Right atrium auricular region (tissue), 2 donors: ENCODE measurements around the gene KIAA0825. TPM values are rescaled to one million over a fixed set of nuclear protein-coding genes. Genes with fewer than 3 reads are reported as not detected.

ENCODE experiments used
- DNase-seq: peaks from one replicate; pipeline ENCODE4 v3.0.0-alpha.2; 2019; ENCODE audit warnings: low spot score
- H3K27ac ChIP-seq, 2 donors: fragments of 200-600 bp; sonication (generic); 1 replicate in 1 of 2; 2 replicates in 1 of 2; pipeline ENCODE4 v1.5.1; 2016 to 2019
- H3K27me3 ChIP-seq, 2 donors: fragments of 200-600 bp; sonication (generic); one replicate each; pipeline versions ENCODE4 v1.5.1 to v1.6.0; 2017 to 2019
- H3K36me3 ChIP-seq: fragments of 200-600 bp; sonication (generic); one replicate; pipeline ENCODE4 v1.5.1; 2016
- H3K4me1 ChIP-seq, 2 donors: fragments of 200-600 bp; sonication (generic); one replicate each; pipeline versions ENCODE4 v1.5.1 to v1.6.0; 2017 to 2019
- H3K4me3 ChIP-seq, 2 donors: fragments of 200-600 bp; sonication (generic); 1 replicate in 1 of 2; 2 replicates in 1 of 2; pipeline ENCODE4 v1.5.1; 2017 to 2019; ENCODE audit warnings: mild to moderate bottlenecking in 1 of 2, moderate library complexity in 1 of 2
- H3K9me3 ChIP-seq, 2 donors: fragments of 200-600 bp; sonication (generic); one replicate each; pipeline ENCODE4 v1.5.1; 2019
- CTCF ChIP-seq, 2 donors: fragments of 200-600 bp; sonication (generic); IDR thresholded peaks; one replicate each; pipeline ENCODE4 v1.5.1; 2019; ENCODE audit warnings: antibody characterized with exemption in 2 of 2
- total RNA-seq, 2 donors: library from RNA; depleted of rRNA; stranded (reverse); fragments of >200 nt; gene quantifications; one replicate each; pipeline ENCODE4 v1.1.0, GENCODE V29; 2016

KIAA0825 gene
- total RNA-seq, 2 donors from 2014 or later: 2.4 to 4.3 TPM

GRCh38 chr5:94429566-94429965 lies 188.8 kb downstream of the KIAA0825 start:
- Histone ChIP-seq H3K27ac (no peak overlapping the region), H3K4me3 (no peak overlapping the region), H3K27me3 (no peaks in the 10 kb centered on the region), H3K36me3 (no peaks in the 10 kb centered on the region), H3K4me1 (peaks cover 0 to 7% of the 10 kb centered on the region in 2 donors), H3K9me3 (peaks cover 0 to 2% of the 10 kb centered on the region in 2 donors)
- DNase-seq: no peak
- no peak for TF ChIP-seq CTCF (IDR thresholded peaks at IDR 0.05)

- no peaks in the 10 kb centered on the region for H3K27me3 ChIP-seq
- no peak for TF ChIP-seq CTCF (IDR thresholded peaks at IDR 0.05)
- H3K9me3 ChIP-seq: no peaks in the 10 kb centered on the region
- no peaks in the 10 kb centered on the region for H3K36me3 ChIP-seq
- H3K27ac ChIP-seq: no peak overlapping the region
- H3K4me3 ChIP-seq: no peak overlapping the region
- no peak for DNase-seq
- no peaks in the 10 kb centered on the region for H3K4me1 ChIP-seq
These were observed 193.0 kb downstream of the KIAA0825 start for GRCh38 chr5:94425396-94425795.

GRCh38 chr5:94423411-94423810 lies 195.0 kb downstream of the KIAA0825 start:
- Histone ChIP-seq H3K9me3 (no peaks in the 10 kb centered on the region), H3K36me3 (no peaks in the 10 kb centered on the region), H3K27me3 (no peaks in the 10 kb centered on the region), H3K27ac (no peak overlapping the region), H3K4me3 (no peak overlapping the region), H3K4me1 (no peaks in the 10 kb centered on the region)
- TF ChIP-seq CTCF (IDR thresholded peaks at IDR 0.05): no peak
- no peak for DNase-seq

GRCh38 chr5:94422812-94423211 lies 195.6 kb downstream of the KIAA0825 start:
- H3K4me3 ChIP-seq: no peak overlapping the region
- no peaks in the 10 kb centered on the region for H3K27me3 ChIP-seq
- no peaks in the 10 kb centered on the region for H3K9me3 ChIP-seq

GRCh38 chr5:94420885-94421284 lies 197.5 kb downstream of the KIAA0825 start:
- no peak for TF ChIP-seq CTCF (IDR thresholded peaks at IDR 0.05)
- H3K36me3 ChIP-seq: no peaks in the 10 kb centered on the region
- no peaks in the 10 kb centered on the region for H3K4me1 ChIP-seq
- H3K27ac ChIP-seq: no peak overlapping the region
- H3K4me3 ChIP-seq: no peak overlapping the region
- no peaks in the 10 kb centered on the region for H3K27me3 ChIP-seq
- no peak for DNase-seq
- H3K9me3 ChIP-seq: no peaks in the 10 kb centered on the region

More at GRCh38 chr5:94422812-94423211, 195.6 kb downstream of the KIAA0825 start:
- no peak for DNase-seq
- TF ChIP-seq CTCF (IDR thresholded peaks at IDR 0.05): no peak
- H3K27ac ChIP-seq: no peak overlapping the region
- H3K36me3 ChIP-seq: no peaks in the 10 kb centered on the region
- no peaks in the 10 kb centered on the region for H3K4me1 ChIP-seq

GRCh38 chr5:94415798-94416197 lies 202.6 kb downstream of the KIAA0825 start:
- TF ChIP-seq CTCF (IDR thresholded peaks at IDR 0.05): no peak
- no peaks in the 10 kb centered on the region for H3K36me3 ChIP-seq
- H3K4me3 ChIP-seq: no peak overlapping the region
- no peaks in the 10 kb centered on the region for H3K4me1 ChIP-seq
- no peaks in the 10 kb centered on the region for H3K27me3 ChIP-seq
- no peaks in the 10 kb centered on the region for H3K9me3 ChIP-seq
- DNase-seq: no peak
- H3K27ac ChIP-seq: no peak overlapping the region
